Stimulated activated CD8-positive, alpha-beta memory T cell treated with anti-CD3 and anti-CD28 coated beads, Interleukin-7, amount 100 ng/mL, for 48 hours (primary cell): ENCODE data around the gene FRMD1.

Experiments used
- DNase-seq, 2 donors: peaks; one replicate each; pipeline ENCODE4 v3.0.0-alpha.2; 2020; ENCODE audit warnings: low read depth in 1 of 2; ENCODE audit errors: extremely low read depth in 1 of 2

The FRMD1 gene

DNA sequence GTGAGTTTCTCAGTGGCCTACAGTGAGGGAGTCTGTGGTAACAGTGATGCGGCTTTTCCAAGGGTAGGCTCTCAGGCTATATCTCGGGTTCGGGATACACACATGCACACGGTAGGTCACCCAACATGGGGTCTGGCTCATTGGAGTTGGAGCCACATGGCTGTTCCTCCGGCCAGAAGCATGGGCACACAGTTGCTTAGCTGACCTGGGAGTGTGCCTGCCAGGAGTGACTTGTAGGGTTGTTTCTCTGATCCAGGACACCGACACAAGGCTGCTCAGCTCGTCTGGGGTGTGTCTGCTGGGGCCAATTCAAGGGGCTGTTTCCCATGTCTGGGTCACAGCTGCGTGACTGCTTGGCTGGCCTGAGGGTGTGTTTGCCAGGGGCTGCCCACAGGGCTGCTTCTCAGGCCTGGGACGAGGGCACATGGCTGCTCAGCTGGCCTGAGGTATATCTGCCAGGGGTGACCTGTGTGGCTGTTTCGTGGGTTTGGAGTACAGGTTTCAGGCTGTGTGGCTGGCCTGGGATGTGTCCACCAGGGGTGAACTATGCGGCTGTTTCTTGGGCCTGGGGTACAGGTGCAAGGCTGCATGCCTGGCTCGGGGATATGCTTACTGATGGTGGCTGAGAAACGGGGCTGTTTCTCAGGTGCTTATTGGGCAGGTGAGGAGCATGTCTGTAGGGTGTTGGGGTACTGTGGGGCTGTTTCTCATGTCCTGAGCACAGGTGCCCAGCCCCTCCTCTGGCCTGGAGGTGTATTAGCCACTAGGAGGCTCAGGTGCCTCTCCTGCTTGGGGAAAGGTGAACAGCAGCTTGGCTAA is 66.4 kb downstream of the FRMD1 start:
- no peak for DNase-seq

GRCh38 chr6:168011291-168011690 is 67.7 kb downstream of the FRMD1 start:
- no peak for DNase-seq

DNA sequence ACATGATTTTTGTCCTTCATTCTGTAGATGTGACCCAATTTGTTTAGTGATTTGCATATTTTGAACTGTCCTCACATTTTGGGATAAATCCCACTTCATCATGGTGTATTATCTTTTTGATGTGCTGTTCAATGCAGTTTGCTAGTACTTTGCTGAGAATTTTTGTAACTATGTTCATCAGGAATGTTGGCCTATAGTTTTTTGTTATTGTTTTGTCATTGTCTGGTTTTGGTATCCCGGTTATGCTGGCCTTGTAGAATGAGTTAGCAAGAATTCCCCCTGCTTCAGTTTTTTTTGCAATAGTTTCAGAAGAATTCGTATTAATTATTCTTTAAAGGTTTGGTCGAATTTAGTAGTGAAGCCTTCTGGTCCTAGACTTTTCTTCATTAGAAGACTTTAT is 69.7 kb downstream of the FRMD1 start:
- no peak for DNase-seq

DNA sequence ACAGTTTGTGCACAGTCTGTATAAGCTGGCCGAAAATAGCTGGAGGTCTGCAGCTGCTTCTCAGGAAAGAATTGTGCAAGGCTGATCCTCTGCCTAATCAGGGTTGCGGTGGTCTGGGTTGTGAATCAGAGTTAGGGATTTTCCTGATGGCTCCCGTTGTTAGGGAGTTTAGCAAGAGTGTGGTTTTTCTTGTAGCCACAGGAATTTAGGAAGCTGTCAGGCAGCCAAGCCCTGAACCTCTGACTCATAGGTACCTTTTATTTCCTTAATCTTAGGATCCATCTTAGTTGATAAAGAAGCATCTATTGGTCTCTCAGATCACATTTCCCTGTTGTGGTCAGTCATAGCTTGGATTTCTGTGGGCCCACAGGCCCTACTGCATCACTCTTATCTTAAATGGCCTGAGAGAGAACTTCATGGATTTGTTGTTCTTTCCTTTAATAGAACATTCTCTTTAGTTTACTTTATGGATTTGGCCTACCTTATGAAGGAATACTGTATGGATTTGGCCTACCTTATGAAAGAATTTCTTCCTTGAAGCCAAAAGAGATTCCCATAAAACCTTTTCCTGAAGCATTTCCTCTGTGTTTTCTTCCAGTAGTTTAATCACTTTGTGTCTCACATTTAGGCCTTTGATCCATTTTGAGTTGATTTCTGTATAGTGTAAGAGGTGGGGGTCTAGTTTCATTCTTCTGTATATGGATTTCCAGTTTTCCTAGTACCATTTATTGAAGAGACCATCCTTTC is 71.2 kb downstream of the FRMD1 start:
- DNase-seq: no peak

DNA sequence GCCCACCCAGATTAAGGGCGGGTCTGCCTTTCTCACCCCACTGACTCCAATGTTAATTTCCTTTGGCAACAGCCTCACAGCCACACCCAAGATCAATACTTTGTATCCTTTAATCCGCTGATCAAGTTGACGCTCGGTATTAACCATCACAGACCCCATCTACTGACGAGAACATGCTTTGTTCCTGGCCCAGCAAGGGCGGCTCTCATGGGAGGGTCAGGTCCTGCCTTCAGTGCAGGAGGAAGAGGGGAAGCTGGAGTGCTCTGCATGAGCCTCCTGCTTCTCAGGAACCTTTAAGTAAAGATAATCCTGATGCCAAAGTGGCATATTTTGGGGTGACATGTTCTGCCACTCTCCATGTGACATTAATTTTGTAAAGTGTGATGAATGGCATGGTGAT is 73.2 kb downstream of the FRMD1 start:
- no peak for DNase-seq

GRCh38 chr6:168004945-168005344 is 74.1 kb downstream of the FRMD1 start:
- DNase-seq: no peak

DNA sequence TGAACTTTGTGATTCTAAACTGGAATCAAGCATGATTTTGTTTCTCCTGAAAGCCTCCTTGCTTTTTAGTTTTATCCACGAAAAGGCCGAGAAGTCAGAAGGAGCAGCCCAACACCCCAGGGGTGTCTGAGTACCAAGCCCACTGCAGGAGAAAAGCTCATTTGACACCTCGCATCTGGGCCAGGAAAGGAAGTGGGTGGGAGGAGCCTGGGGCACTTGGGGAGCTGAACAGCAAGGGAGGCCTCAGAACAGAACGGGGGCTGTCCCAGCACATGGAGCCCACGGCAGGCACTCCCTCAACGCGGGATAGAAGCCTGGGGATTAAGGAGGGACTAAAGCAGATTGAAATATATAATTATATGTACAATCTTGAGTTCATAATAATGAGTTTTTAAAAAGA is 75.0 kb downstream of the FRMD1 start:
- no peak for DNase-seq
